ENCODE data around the gene WDR48. TPM values are rescaled to one million over a fixed set of nuclear protein-coding genes. Genes with fewer than 3 reads are reported as not detected.

The WDR48 gene
- total and polyA plus RNA-seq, 12 donors = 8.0 to 37.2 (median 28.7) TPM

DNA sequence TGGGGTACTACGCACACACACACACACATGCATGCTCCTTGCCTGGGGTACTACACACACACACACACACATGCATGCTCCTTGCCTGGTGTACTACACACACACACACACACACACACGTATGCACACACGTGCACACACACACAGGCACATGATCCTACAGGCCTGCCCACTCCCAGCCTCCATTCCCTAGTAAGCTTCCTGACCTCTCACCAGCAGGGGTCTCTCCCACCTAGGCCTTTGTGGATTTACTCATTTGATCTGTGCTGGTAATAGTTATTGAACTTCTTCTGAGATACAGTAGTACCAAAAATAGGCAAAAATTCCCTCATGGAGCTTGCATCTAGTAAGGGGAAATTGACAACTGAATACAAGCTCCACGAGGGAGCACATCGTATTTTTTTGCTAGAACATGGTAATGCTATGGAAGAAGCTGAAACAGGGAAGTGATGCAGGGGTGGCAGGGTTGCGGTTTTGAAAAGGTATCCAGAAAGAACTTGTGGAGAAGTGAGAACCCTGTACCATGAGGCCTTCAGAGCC is 74.8 kb downstream of the WDR48 start:
- H3K36me3 ChIP-seq = peaks cover 0 to 7% (median 0%) of the 10 kb centered on the region in 9 donors
- no peak overlapping the region for H3K4me3 ChIP-seq
- peaks cover 0 to 18% (median 5%) of the 10 kb centered on the region in 9 donors for H3K4me1 ChIP-seq
- DNase-seq = peak in 1 of 2 donors; percentile 67
- no peaks in the 10 kb centered on the region for H3K27me3 ChIP-seq
- WGBS, 2 donors = 52 to 53% methylated on average over 6 of the region's 6 CpGs
- intact Hi-C loops (cut with DNase I) = loop anchor here (1.0 to 10.0 kb wide), 10 partner anchors 58 to 258 kb away; partner anchors contain the start of genes SLC25A38 (in 1 of the 10) and XIRP1 (in 1 of the 10)
- H3K27ac ChIP-seq = peak overlapping the region in 1 of 10 donors; percentile 15
- peak; percentile 63 to 87 (median 83) for ATAC-seq
- TF ChIP-seq, protein P1, sequence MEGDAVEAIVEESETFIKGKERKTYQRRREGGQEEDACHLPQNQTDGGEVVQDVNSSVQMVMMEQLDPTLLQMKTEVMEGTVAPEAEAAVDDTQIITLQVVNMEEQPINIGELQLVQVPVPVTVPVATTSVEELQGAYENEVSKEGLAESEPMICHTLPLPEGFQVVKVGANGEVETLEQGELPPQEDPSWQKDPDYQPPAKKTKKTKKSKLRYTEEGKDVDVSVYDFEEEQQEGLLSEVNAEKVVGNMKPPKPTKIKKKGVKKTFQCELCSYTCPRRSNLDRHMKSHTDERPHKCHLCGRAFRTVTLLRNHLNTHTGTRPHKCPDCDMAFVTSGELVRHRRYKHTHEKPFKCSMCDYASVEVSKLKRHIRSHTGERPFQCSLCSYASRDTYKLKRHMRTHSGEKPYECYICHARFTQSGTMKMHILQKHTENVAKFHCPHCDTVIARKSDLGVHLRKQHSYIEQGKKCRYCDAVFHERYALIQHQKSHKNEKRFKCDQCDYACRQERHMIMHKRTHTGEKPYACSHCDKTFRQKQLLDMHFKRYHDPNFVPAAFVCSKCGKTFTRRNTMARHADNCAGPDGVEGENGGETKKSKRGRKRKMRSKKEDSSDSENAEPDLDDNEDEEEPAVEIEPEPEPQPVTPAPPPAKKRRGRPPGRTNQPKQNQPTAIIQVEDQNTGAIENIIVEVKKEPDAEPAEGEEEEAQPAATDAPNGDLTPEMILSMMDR (IDR thresholded peaks at IDR 0.05) = peak; percentile 42 to 78 (median 68)
- no peaks in the 10 kb centered on the region for H3K9me3 ChIP-seq

DNA sequence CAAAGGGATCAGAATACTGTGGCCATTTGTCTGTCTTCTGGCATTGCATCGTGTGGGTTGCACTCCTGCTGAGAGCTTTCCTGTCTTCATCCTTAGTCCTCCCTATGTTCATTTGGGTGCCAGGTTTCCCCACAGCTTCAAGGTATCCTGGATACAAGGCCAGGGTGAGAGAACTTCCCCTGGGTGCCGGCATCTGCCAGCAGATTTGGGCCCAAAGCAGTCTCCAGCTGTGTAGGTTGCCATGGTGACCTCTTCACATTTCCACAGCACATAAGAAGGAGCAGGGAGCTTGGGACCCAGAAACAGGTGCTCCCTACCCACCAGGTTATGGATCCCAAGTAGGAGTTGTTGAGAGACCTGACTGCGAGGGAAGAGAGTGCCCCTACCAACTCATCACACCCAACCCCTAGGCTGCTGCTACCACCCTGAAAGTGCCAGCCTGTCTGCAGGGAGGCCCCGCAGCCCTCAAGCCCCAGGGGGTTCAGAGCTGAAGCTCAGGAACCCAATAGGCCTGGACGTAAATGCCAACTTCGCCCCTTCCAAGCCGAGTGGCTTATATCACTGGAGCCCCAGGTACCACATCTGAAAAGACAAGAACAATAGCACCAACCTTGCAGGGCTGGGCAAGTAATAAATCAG is 75.6 kb downstream of the WDR48 start:
- no peak for ATAC-seq

DNA sequence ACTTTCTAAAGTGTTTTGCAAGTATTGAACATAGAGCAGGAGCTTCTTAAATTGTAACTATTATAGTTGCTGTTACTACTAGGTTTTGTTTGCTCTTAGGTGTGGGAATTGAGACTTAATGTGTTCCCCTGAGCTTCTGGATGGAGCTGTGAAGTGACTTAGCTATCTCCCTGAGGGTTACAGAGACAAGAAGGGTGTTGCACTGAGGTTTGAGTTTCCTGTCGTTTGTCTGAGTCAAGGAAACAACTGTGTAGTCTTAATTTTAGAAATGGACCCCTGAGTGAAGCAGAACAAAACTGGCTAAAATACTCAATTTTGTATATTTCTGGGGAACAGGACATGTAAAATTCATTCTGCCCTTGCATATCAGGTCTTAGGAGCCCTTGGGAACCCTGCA is 76.1 kb downstream of the WDR48 start:
- Histone ChIP-seq H3K27me3 (no peaks in the 10 kb centered on the region), H3K4me1 (peaks cover 0 to 18% (median 0%) of the 10 kb centered on the region in 9 donors), H3K36me3 (peaks cover 0 to 7% (median 0%) of the 10 kb centered on the region in 9 donors), H3K27ac (no peak overlapping the region), H3K9me3 (no peaks in the 10 kb centered on the region), H3K4me3 (no peak overlapping the region)
- TF ChIP-seq, protein P1 (IDR thresholded peaks at IDR 0.05) = no peak
- no peak for ATAC-seq
- no peak for DNase-seq
- 24 to 28% methylated on average over 1 of the region's 1 CpG for WGBS, 2 donors
- intact Hi-C loops (cut with DNase I) = loop anchor here in 8 of 10 donors (2.0 to 10.0 kb wide), 9 partner anchors 57 to 257 kb away; partner anchors contain the start of genes SLC25A38 (in 1 of the 8) and XIRP1 (in 1 of the 8)

More for the DNA sequence above, 75.6 kb downstream of the WDR48 start:
- H3K9me3 ChIP-seq = no peaks in the 10 kb centered on the region
- intact Hi-C loops (cut with DNase I) = loop anchor here in 8 of 10 donors (2.0 to 10.0 kb wide), 9 partner anchors 57 to 257 kb away; partner anchors contain the start of genes SLC25A38 (in 1 of the 8) and XIRP1 (in 1 of the 8)
- H3K4me3 ChIP-seq = no peak overlapping the region
- peaks cover 0 to 7% (median 0%) of the 10 kb centered on the region in 9 donors for H3K36me3 ChIP-seq
- TF ChIP-seq, protein P1 (IDR thresholded peaks at IDR 0.05) = no peak
- no peak for DNase-seq
- 78 to 90% methylated on average over 7 of the region's 7 CpGs for WGBS, 2 donors
- H3K27ac ChIP-seq = no peak overlapping the region
- H3K4me1 ChIP-seq = peaks cover 0 to 18% (median 5%) of the 10 kb centered on the region in 9 donors
- no peaks in the 10 kb centered on the region for H3K27me3 ChIP-seq

GRCh38 chr3:39128951-39129350 is 77.1 kb downstream of the WDR48 start:
- no peak for DNase-seq
- TF ChIP-seq, protein P1 (IDR thresholded peaks at IDR 0.05) = no peak
- Histone ChIP-seq H3K9me3 (no peaks in the 10 kb centered on the region), H3K27me3 (no peaks in the 10 kb centered on the region), H3K4me1 (peaks cover 0 to 18% (median 5%) of the 10 kb centered on the region in 9 donors), H3K27ac (no peak overlapping the region), H3K36me3 (peaks cover 0 to 7% (median 0%) of the 10 kb centered on the region in 9 donors), H3K4me3 (no peak overlapping the region)
- intact Hi-C loops (cut with DNase I) = loop anchor here in 6 of 10 donors (2.0 to 10.0 kb wide), 8 partner anchors 56 to 256 kb away; partner anchors contain the start of genes SLC25A38 (in 1 of the 6) and XIRP1 (in 1 of the 6)
- 97% methylated on average over 7 of the region's 7 CpGs for WGBS, 2 donors
- no peak for ATAC-seq

Measured in heart right ventricle (tissue), 16 donors.